Karpas-422 (cell line): ENCODE measurements around the gene FAM83F. TPM values are rescaled to one million over a fixed set of nuclear protein-coding genes. Genes with fewer than 3 reads are reported as not detected.

Experiments used
- DNase-seq: peaks from one replicate; pipeline ENCODE4 v3.0.0-alpha.2; 2015
- H2AFZ ChIP-seq: fragments of 200-600 bp; sonication (generic); 2 replicates; pipeline ENCODE4 v1.6.1; 2014; ENCODE audit warnings: antibody characterized with exemption, low read length, mixed read lengths
- H3K27ac ChIP-seq: fragments of 200-600 bp; sonication (generic); 2 replicates; pipeline ENCODE4 v1.5.1; 2014; ENCODE audit warnings: mild to moderate bottlenecking, low read length, moderate library complexity
- H3K27me3 ChIP-seq: fragments of 200-600 bp; sonication (generic); 2 replicates; pipeline ENCODE4 v1.6.1; 2014; ENCODE audit warnings: low read length, mixed read lengths
- H3K36me3 ChIP-seq: fragments of 200-600 bp; sonication (generic); 2 replicates; pipeline ENCODE4 v1.6.1; 2014; ENCODE audit warnings: low read length, mixed read lengths; ENCODE audit not compliant: insufficient read depth
- H3K4me1 ChIP-seq: fragments of 200-600 bp; sonication (generic); 2 replicates; pipeline ENCODE4 v1.6.1; 2014; ENCODE audit warnings: mild to moderate bottlenecking, low read length, mixed read lengths
- H3K4me2 ChIP-seq: fragments of 200-600 bp; sonication (generic); 2 replicates; pipeline ENCODE4 v1.6.1; 2014; ENCODE audit warnings: low read length, low read depth, mild to moderate bottlenecking; ENCODE audit not compliant: poor library complexity, severe bottlenecking
- H3K4me3 ChIP-seq: fragments of 200-600 bp; sonication (generic); 2 replicates; pipeline ENCODE4 v1.5.1; 2014; ENCODE audit warnings: mild to moderate bottlenecking, antibody characterized with exemption, low read length, mixed read lengths
- H3K79me2 ChIP-seq: fragments of 200-600 bp; sonication (generic); 2 replicates; pipeline ENCODE4 v1.6.1; 2014; ENCODE audit warnings: mild to moderate bottlenecking, low read length, mixed read lengths
- H3K9ac ChIP-seq: fragments of 200-600 bp; sonication (generic); 2 replicates; pipeline ENCODE4 v1.6.0; 2014; ENCODE audit warnings: low read length
- H3K9me2 ChIP-seq: fragments of 200-600 bp; sonication (generic), shearing (Covaris generic); replicated peaks from 2 replicates; pipeline ENCODE4 v1.6.0; 2014; ENCODE audit warnings: mild to moderate bottlenecking, low read length, moderate library complexity; ENCODE audit not compliant: insufficient read depth
- H3K9me3 ChIP-seq: fragments of 300-700, 200-600 bp; sonication (generic); 2 replicates; pipeline ENCODE4 v1.6.1; 2014; ENCODE audit warnings: low read length, mixed read lengths
- H4K20me1 ChIP-seq: fragments of 200-600 bp; sonication (generic); 2 replicates; pipeline ENCODE4 v1.6.1; 2014; ENCODE audit warnings: mild to moderate bottlenecking, antibody characterized with exemption, low read length, low read depth; ENCODE audit not compliant: insufficient read depth
- total RNA-seq: library from RNA; depleted of rRNA; stranded (reverse); fragments of >200 nt; shearing (Covaris generic); gene quantifications from 2 replicates; pipeline ENCODE4 v1.2.3, GENCODE V29; 2014; ENCODE audit warnings: low replicate concordance

FAM83F gene
- total RNA-seq, 1 experiment from 2014 or later: 0.07 TPM

- Histone ChIP-seq H2AFZ (no peak overlapping the region), H3K27me3 (no peaks in the 10 kb centered on the region), H3K4me1 (peaks cover 68% of the 10 kb centered on the region), H3K36me3 (no peaks in the 10 kb centered on the region), H3K4me2 (peak overlapping the region; percentile 63), H4K20me1 (peaks cover 15% of the 10 kb centered on the region; the same call in 1 of the 2 replicates), H3K9me3 (no peaks in the 10 kb centered on the region), H3K79me2 (peaks cover 89% of the 10 kb centered on the region), H3K4me3 (peak overlapping the region; percentile 38; the same call in 1 of the 2 replicates), H3K27ac (peak overlapping the region; percentile 56), H3K9me2 (no peaks in the 10 kb centered on the region), H3K9ac (peak overlapping the region; percentile 13)
- DNase-seq: peak; percentile 58
Measured at GRCh38 chr22:40055143-40055883, 60.6 kb downstream of the FAM83F start.

- no peak for DNase-seq
- no peak overlapping the region for H3K4me3 ChIP-seq
- no peaks in the 10 kb centered on the region for H3K9me3 ChIP-seq
- H3K4me2 ChIP-seq: peak overlapping the region; percentile 63
- H4K20me1 ChIP-seq: peaks cover 22% of the 10 kb centered on the region; the same call in 1 of the 2 replicates
- H3K9me2 ChIP-seq: no peaks in the 10 kb centered on the region
- H3K4me1 ChIP-seq: peaks cover 60% of the 10 kb centered on the region
- H3K27me3 ChIP-seq: no peaks in the 10 kb centered on the region
- H3K36me3 ChIP-seq: no peaks in the 10 kb centered on the region
- H3K79me2 ChIP-seq: peaks cover 90% of the 10 kb centered on the region
- H2AFZ ChIP-seq: no peak overlapping the region
- no peak overlapping the region for H3K27ac ChIP-seq
- H3K9ac ChIP-seq: no peak overlapping the region
Measured at GRCh38 chr22:40056154-40056553, 61.4 kb downstream of the FAM83F start.

DNA sequence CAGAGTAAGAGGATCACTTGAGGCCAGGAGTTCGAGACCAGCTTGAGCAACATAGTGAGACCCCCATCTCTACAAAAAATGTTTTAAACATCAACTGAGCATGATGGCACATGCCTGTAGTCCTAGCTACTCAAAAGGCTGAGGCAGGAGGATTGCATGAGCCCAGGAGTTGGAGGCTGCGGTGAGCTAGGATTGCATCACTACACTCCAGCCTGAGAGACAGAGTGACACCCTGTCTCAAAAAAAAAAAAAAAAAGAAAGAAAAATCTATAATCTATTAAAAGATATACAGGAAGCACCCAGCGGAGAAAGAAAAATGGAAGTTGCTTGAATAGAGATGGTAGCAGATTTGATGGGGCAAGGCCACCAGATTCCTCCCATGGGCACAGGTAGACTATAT, 61.8 kb downstream of the FAM83F start:
- H4K20me1 ChIP-seq: peaks cover 22% of the 10 kb centered on the region; the same call in 1 of the 2 replicates
- no peak overlapping the region for H3K27ac ChIP-seq

GRCh38 chr22:40057652-40058051, 62.9 kb downstream of the FAM83F start:
- Histone ChIP-seq H3K79me2 (peaks cover 87% of the 10 kb centered on the region), H3K27ac (0 out of 2 replicates have a peak overlapping the region, but pooled peaks have one; percentile 20), H3K9ac (no peak overlapping the region), H3K4me3 (no peak overlapping the region), H3K4me2 (no peak overlapping the region), H3K27me3 (no peaks in the 10 kb centered on the region), H3K9me2 (no peaks in the 10 kb centered on the region), H3K36me3 (no peaks in the 10 kb centered on the region), H3K9me3 (no peaks in the 10 kb centered on the region), H4K20me1 (peaks cover 22% of the 10 kb centered on the region; the same call in 1 of the 2 replicates), H3K4me1 (peaks cover 46% of the 10 kb centered on the region), H2AFZ (no peak overlapping the region)
- DNase-seq: no peak

More for the DNA sequence above, 61.8 kb downstream of the FAM83F start:
- H3K9ac ChIP-seq: no peak overlapping the region
- H3K9me2 ChIP-seq: no peaks in the 10 kb centered on the region
- H3K27me3 ChIP-seq: no peaks in the 10 kb centered on the region
- H3K4me1 ChIP-seq: peaks cover 56% of the 10 kb centered on the region
- no peak overlapping the region for H3K4me3 ChIP-seq
- H3K79me2 ChIP-seq: peaks cover 90% of the 10 kb centered on the region
- H3K36me3 ChIP-seq: no peaks in the 10 kb centered on the region
- H3K4me2 ChIP-seq: no peak overlapping the region
- H3K9me3 ChIP-seq: no peaks in the 10 kb centered on the region
- H2AFZ ChIP-seq: no peak overlapping the region
- DNase-seq: no peak

GRCh38 chr22:40058265-40058664, 63.5 kb downstream of the FAM83F start:
- no peaks in the 10 kb centered on the region for H3K36me3 ChIP-seq
- H3K9me3 ChIP-seq: no peaks in the 10 kb centered on the region
- DNase-seq: no peak
- no peaks in the 10 kb centered on the region for H3K9me2 ChIP-seq
- 0 out of 2 replicates have a peak overlapping the region, but pooled peaks have one; percentile 20 for H3K27ac ChIP-seq
- no peaks in the 10 kb centered on the region for H3K27me3 ChIP-seq
- H3K4me3 ChIP-seq: no peak overlapping the region
- no peak overlapping the region for H3K4me2 ChIP-seq
- no peak overlapping the region for H2AFZ ChIP-seq
- H3K4me1 ChIP-seq: peaks cover 42% of the 10 kb centered on the region
- H4K20me1 ChIP-seq: peaks cover 25% of the 10 kb centered on the region; the same call in 1 of the 2 replicates
- H3K9ac ChIP-seq: no peak overlapping the region
- peaks cover 86% of the 10 kb centered on the region for H3K79me2 ChIP-seq

DNA sequence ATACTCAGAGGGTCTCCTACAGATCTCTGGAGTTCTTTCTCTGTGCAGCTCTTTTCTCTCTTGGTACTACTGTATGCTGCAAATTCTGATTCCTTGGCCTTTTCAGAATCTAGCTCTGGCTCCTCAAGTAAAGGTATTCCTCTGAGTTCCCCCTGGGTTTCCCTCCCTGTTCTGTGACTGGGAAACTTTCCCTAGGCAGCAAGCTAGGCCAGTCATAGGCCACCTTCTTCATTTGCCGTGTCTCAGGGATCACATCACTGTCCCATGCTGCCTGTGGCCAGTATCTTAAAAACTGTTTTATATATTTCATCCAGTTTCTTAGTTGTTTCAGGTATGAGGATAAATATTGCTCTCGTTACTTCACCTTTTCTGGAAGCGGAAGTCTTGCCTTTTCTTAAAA, 71.2 kb downstream of the FAM83F start:
- Histone ChIP-seq H3K9me3 (no peaks in the 10 kb centered on the region), H4K20me1 (peaks cover 43% of the 10 kb centered on the region; the same call in 1 of the 2 replicates), H3K4me3 (no peak overlapping the region), H3K79me2 (peaks cover 89% of the 10 kb centered on the region), H3K9ac (no peak overlapping the region), H3K4me1 (peaks cover 20% of the 10 kb centered on the region), H3K4me2 (no peak overlapping the region), H3K9me2 (no peaks in the 10 kb centered on the region), H3K27me3 (no peaks in the 10 kb centered on the region), H2AFZ (no peak overlapping the region), H3K27ac (no peak overlapping the region), H3K36me3 (no peaks in the 10 kb centered on the region)
- no peak for DNase-seq

- Histone ChIP-seq H3K4me3 (no peak overlapping the region), H3K9me3 (no peaks in the 10 kb centered on the region), H3K36me3 (no peaks in the 10 kb centered on the region), H3K9me2 (no peaks in the 10 kb centered on the region), H4K20me1 (peaks cover 42% of the 10 kb centered on the region; the same call in 1 of the 2 replicates), H3K9ac (no peak overlapping the region), H2AFZ (no peak overlapping the region), H3K4me1 (peaks cover 20% of the 10 kb centered on the region), H3K4me2 (no peak overlapping the region), H3K79me2 (peaks cover 90% of the 10 kb centered on the region), H3K27me3 (no peaks in the 10 kb centered on the region), H3K27ac (no peak overlapping the region)
- no peak for DNase-seq
Measured at GRCh38 chr22:40067639-40068038, 72.9 kb downstream of the FAM83F start.

GRCh38 chr22:40070701-40071100, 75.9 kb downstream of the FAM83F start:
- Histone ChIP-seq H3K4me3 (no peak overlapping the region), H3K36me3 (no peaks in the 10 kb centered on the region), H3K27ac (no peak overlapping the region), H3K79me2 (peaks cover 79% of the 10 kb centered on the region), H4K20me1 (peaks cover 23% of the 10 kb centered on the region), H3K9ac (no peak overlapping the region), H3K9me2 (no peaks in the 10 kb centered on the region), H2AFZ (no peak overlapping the region), H3K4me2 (no peak overlapping the region), H3K9me3 (no peaks in the 10 kb centered on the region), H3K4me1 (peaks cover 13% of the 10 kb centered on the region), H3K27me3 (no peaks in the 10 kb centered on the region)
- DNase-seq: peak; percentile 47
